DMS 273 (cell line): ENCODE data around the gene ANKS1A.
A peak's percentile ranks its signal among the peaks of the same experiment; 100 is the strongest.
"Not testable (repeated sequence)": the region's sequence is repeated elsewhere in the genome, so short reads cannot be mapped to it uniquely, and the experiment has no call there.

Experiments used
- DNase-seq: peaks from one replicate; lab custom pipeline; 2025; ENCODE audit not compliant: unreplicated experiment; lab: John Stamatoyannopoulos, UW

The ANKS1A gene

GRCh38 chr6:34986845-34987246, 97.8 kb downstream of the ANKS1A start:
- DNase-seq, result peak; percentile 92

DNA sequence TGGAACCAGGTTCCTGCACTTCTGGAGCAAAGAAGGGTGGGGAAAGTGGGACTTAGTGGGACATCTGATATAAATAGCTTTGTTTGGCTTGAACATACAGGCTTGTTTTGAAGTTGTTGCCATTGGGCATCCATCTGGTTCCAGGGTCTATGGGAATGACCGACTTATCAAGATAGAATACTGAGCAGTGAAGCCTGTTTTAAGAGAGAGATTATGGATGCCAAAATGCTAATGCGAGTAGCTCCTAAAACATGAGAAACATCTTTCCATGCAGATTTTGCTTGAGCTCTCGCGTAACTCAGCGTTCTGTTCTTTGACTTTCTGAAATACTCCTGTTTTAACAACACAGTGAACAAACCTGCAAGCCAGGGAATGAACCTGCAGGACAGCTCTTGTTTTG, 98.5 kb downstream of the ANKS1A start:
- peak; percentile 28 for DNase-seq

- DNase-seq, result no peak
Measured at GRCh38 chr6:34990971-34991560, 102.0 kb downstream of the ANKS1A start.

DNA sequence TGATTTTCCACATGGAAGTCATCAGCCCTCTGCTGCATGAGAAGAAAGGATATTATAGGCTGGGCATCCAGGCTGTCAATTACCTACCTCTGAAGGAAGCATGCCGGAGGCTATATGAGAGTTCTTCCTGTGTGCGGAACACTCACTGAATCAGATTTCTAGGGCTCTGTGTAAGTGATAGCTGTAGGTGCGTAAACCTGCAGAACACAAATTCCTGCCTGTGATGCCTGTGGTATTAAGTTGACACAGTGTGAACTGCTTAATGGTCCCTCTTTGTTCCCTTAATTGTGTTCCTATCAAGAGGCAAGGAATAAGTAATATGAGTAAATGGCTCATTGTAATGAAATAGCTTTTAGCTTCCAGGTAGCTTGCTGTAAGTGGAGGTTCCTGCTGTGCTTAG, 103.3 kb downstream of the ANKS1A start:
- DNase-seq, result no peak

DNA sequence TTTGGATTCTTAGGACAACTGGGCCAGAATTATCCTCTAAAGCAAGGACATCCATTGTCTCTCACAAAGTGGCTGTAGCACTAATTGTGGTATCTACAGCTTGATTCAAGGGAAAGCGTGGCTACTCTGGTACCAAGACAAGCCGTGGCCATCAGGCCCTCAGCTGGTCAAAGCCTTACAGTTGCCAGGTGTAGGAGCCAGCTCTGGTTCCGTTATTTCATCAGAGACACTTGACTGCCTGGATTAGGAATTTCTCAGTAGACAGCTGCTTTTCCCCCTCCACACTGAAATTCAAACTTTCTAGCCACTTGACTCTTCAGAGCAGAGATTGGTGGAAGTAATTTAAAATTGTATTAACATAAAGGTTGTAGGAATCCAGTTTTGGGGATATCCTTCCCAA, 104.2 kb downstream of the ANKS1A start:
- no peak for DNase-seq

DNA sequence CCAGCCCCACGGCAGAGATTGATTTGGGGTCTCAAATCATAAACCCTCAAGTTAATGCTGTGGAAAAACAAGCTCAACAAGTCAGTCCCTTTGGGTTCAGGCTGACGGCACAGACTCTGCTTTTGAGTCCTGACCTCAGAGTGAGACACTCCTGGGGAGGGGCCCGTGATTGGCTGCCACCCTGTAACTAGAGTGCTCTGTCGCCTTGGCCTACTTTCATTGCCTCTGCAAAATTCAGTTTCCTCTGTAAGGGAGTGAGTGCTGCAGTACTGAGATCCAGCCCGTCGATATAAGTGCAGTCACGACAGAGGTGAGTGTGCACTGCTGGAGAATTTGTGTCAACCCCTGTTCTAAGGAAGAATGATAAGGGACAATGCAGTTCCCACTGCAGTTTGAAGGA, 105.6 kb downstream of the ANKS1A start:
- no peak for DNase-seq

GRCh38 chr6:34998417-34998816, 109.4 kb downstream of the ANKS1A start:
- not testable (repeated sequence) for DNase-seq

DNA sequence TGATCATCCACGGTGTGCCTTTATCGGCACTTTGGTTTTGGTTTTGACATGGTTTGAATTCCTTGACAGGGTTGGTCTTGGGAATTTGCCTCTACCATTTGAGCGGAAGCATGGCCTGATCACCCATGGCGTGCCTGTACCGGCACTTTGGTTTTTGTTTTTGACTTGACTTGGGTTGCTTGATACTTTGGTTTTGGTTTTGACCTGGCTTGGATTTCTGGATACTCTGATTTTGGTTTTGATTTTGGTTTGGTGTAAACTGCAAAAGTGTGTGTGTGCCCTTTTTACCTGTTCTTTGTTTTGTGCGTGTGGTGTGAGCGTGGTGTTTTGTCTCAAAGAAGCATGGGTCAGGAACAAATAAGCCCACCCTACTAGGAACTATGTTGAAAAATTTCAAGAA, 110.1 kb downstream of the ANKS1A start:
- not testable (repeated sequence) for DNase-seq

DNA sequence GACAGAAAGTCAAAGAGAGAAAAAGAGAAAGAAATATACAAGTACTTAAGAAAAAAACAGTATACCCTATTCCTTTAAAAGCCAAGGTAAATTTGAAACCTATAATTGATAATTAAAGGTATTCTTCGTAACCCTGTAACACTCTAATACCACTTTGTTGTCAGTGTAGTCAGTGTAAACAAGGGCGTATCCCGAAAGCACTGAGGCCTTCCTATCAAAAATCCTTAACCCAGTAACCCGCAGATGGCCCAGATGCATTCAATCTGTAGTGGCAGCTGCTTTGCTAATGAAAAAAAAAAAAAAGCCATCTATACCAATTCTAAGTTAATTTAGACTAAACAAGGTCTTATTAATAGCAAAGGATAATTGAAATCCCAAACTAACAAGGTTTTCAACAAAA, 110.9 kb downstream of the ANKS1A start:
- peak; percentile 39 for DNase-seq

DNA sequence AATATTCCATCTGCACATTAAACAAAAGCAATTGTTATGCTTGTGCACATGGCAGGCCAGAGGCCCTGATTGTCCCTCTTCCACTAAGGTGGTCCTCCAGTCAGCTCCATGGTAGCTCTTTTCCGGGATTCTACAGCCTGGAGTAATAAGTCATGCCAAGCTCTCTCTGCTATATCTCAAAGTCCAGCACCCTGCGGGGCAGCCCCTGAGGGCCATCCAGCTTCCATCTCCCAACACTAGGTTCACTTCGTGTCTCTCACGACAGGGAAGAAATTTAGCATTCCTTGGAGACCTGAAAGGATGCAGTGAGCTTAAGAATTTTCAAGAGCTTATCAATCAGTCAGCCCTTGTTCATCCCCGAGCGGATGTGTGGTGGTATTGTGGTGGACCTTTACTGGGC, 112.3 kb downstream of the ANKS1A start:
- not testable (repeated sequence) for DNase-seq

DNA sequence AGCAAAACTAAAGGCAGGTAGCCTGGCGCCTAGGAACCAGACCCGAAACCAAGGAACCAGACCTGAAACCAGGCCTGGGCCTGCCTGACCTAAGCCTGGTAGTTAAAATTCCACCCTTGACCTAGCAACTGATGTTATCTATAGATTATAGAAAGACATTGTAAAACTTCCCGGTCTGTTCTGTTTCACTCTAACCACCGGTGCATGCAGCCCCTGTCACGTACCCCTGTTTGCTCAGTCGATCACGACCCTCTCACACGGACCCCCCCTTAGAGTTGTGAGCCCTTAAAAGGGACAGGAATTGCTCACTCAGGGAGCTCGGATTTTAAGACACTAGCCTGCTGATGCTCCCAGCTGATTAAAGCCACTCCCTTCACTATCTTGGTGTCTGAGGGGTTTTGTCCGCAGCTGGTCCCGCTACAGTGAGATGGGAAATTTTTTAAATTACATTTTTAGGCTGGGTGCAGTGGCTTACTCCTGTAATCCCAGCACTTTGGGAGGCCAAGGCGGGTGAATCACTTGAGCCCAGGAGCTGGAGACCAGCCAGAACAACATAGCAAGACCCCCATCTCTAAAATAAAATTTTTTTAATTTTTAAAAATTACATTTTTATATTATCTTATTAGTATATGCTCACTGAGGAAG, 115.0 kb downstream of the ANKS1A start:
- DNase-seq, result not testable (repeated sequence)

DNA sequence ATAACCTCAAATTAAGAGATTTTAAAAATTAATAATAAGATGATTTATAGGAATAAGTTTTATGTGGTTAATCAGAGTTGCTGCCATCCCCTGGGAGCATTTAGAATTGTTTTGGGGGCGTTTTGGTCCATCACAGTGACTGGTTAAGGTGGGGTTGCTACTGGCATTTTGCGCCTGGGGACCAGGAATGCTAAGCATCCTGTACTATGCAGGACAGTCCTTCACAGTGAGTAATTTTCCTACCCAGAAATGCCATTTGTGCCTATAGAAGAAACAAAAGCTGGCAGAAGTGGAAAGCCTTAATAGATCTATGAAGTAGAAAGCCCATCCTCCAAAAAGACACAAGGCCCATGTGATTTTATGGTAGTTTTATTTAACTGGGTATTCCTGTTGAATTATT, 118.0 kb downstream of the ANKS1A start:
- DNase-seq, result no peak

DNA sequence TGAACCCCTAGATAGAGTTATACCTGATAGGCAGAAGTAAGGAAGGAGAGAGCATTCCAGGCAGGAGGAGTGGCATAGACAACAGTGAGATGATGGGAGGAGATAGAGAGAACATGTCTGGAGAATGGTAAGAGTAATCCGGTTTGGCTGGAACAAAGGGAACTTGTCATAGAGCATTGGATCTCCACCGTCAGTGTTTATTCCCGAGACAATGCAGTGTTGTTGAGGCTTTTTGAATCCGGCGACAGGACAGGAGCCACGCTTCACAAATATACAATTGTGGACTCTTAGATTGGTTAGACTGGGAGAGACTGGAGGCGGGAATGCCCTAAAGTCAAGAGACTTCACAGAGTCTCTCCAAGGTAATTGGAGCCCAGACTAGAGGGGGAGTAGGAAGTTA, 119.8 kb downstream of the ANKS1A start:
- DNase-seq, result no peak

GRCh38 chr6:35011096-35012041, 122.3 kb downstream of the ANKS1A start:
- peak; percentile 52 for DNase-seq

DNA sequence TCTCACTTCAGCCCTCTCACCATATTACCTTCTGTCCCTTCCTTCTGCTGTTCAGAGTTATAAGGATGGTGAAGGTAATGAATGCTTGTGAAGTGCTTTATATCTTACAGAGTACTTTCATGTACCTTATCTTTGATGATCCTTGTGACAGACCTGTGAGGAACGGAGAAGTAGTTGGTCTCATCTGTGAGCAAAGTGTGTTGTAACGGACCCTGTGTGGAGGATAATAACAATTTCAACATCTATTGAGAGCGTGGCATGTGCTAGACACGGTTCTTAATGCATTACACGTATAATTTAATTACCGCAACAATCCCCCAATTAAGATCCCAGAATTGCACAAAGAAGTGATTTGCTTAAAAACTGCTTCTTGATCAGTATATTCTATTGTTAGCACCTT, 124.6 kb downstream of the ANKS1A start:
- DNase-seq, result no peak

GRCh38 chr6:35014341-35014740, 125.3 kb downstream of the ANKS1A start:
- DNase-seq, result no peak

DNA sequence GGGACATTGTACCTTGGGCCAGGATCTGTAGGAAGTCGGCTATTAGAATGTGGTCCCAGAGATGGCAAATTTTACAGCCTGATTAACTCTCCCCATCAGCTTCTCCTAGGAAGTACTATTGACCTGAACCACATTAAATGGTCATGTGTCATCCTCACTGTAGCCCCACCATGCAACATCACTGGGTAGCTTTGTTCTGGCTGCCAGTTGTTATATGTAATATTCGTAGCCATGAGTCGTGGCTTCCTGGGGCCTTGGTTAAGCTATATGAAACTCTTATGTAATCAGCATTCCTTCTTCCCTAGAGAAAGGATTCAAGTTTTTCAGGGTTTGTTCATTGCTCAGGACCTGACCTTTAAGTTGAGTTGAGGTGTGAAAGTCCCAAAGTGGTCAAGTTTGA, 125.7 kb downstream of the ANKS1A start:
- DNase-seq, result no peak

- DNase-seq, result no peak
Measured at GRCh38 chr6:35015476-35015875, 126.4 kb downstream of the ANKS1A start.

DNA sequence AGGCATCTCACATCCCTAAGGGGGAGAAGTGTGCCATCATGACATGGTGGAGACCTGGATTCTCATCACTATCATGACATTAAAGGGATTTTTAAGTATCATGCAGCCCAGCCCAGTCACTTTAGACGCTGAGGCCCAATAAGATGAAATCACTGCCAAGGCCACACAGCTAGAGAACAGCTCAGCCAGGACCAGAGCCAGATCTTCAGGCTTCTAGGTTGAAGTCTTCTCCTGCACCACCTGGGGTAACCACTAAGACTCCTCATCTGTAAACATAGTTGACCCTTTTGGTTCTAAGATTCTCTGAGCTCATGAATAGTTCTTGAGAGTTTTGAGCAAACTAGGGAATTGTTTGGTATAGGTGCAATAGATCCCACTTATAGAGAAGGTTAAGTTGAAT, 126.9 kb downstream of the ANKS1A start:
- peak; percentile 25 for DNase-seq

GRCh38 chr6:35016502-35017321, 127.7 kb downstream of the ANKS1A start:
- DNase-seq, result peak; percentile 78
